Measurements from ENCODE around the gene HMOX1.

Gene HMOX1

GRCh38 chr22:35380013-35380412, 883 bp upstream of the HMOX1 start:
- DNase-seq (ENCODE audit: low spot score): no peak

GRCh38 chr22:35381424-35382009, 621 bp downstream of the HMOX1 start:
- no peak for DNase-seq (ENCODE audit: low spot score)

GRCh38 chr22:35383679-35384071, 2.8 kb downstream of the HMOX1 start:
- DNase-seq (ENCODE audit: low spot score): no peak

GRCh38 chr22:35384527-35384926, 3.6 kb downstream of the HMOX1 start:
- DNase-seq (ENCODE audit: low spot score): no peak

- no peak for DNase-seq (ENCODE audit: low spot score)
These were observed 4.2 kb downstream of the HMOX1 start for GRCh38 chr22:35384975-35385588.

- DNase-seq (ENCODE audit: low spot score): no peak
These were observed 5.9 kb downstream of the HMOX1 start for GRCh38 chr22:35386670-35387288.

GRCh38 chr22:35390933-35391332, 10.0 kb downstream of the HMOX1 start:
- no peak for DNase-seq (ENCODE audit: low spot score)

GRCh38 chr22:35392357-35392756, 11.5 kb downstream of the HMOX1 start:
- no peak for DNase-seq (ENCODE audit: low spot score)

- DNase-seq (ENCODE audit: low spot score): no peak
These were observed 12.5 kb downstream of the HMOX1 start for GRCh38 chr22:35393116-35394010.

GRCh38 chr22:35394011-35394312, 13.1 kb downstream of the HMOX1 start:
- no peak for DNase-seq (ENCODE audit: low spot score)

GRCh38 chr22:35394810-35395563, 14.1 kb downstream of the HMOX1 start:
- no peak for DNase-seq (ENCODE audit: low spot score)

- DNase-seq (ENCODE audit: low spot score): peak; percentile 54
These were observed 15.7 kb downstream of the HMOX1 start for GRCh38 chr22:35396622-35397021.

GRCh38 chr22:35397095-35397904, 16.4 kb downstream of the HMOX1 start:
- DNase-seq (ENCODE audit: low spot score): no peak

GRCh38 chr22:35398591-35398973, 17.7 kb downstream of the HMOX1 start:
- no peak for DNase-seq (ENCODE audit: low spot score)

GRCh38 chr22:35399114-35399677, 18.3 kb downstream of the HMOX1 start:
- DNase-seq (ENCODE audit: low spot score): no peak

- DNase-seq (ENCODE audit: low spot score): peak; percentile 97
These were observed 19.0 kb downstream of the HMOX1 start, which contains the start of gene MCM5 for GRCh38 chr22:35399678-35400500. TSS of gene MCM5 (plus strand) at chr22:35400140. CDS start at chr22:35400439, 299 bp downstream.

- DNase-seq (ENCODE audit: low spot score): no peak
These were observed 19.6 kb downstream of the HMOX1 start for GRCh38 chr22:35400501-35400790.

GRCh38 chr22:35401863-35402262, 21.0 kb downstream of the HMOX1 start:
- DNase-seq (ENCODE audit: low spot score): no peak

- no peak for DNase-seq (ENCODE audit: low spot score)
These were observed 22.5 kb downstream of the HMOX1 start for GRCh38 chr22:35403356-35403755.

- no peak for DNase-seq (ENCODE audit: low spot score)
These were observed 23.3 kb downstream of the HMOX1 start for GRCh38 chr22:35404176-35404575.
